ENCODE results near the gene TGFBRAP1. TPM values are rescaled to one million over a fixed set of nuclear protein-coding genes. Genes with fewer than 3 reads are reported as not detected.

TGFBRAP1 gene
- total and polyA plus RNA-seq, 9 of the 15 experiments (the other 6 are each of a cell fraction or from before 2014, with no cell fraction given): 3.7 to 18.0 (median 11.0) TPM

DNA sequence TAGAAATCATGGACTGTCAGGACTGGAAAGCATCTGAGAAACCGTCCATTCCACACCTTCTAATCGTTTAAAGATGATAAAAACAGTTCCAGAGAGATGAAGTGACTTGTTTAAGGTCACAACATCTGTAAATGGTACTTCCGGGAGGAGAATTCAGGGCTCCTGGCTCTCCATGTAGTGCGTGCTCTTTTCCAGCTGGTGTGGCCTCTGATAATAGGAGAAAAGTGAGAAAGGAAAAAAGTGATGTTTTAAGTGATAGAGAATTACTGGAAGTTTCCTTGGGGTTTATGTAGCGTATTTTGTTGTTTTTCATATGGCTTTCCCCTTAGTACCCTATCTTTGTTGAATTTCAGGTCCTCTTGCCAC, 8.5 kb upstream of the TGFBRAP1 start:
- peak overlapping the region; percentile 74 for H2AFZ ChIP-seq (ENCODE audit: low read depth, low read length)
- intact Hi-C loops (cut with micrococcal nuclease) (no loop called here), in situ Hi-C loops (cut with MboI) (no loop called here)
- H3K9ac ChIP-seq (ENCODE audit: insufficient read depth in 1 of 2, low read depth in 2 of 2, low read length in 2 of 2): peak overlapping the region; percentile 98 to 99
- H3K4me1 ChIP-seq (replicated peaks in 1 of 2; ENCODE audit: control insufficient read depth in 2 of 2, insufficient read depth in 2 of 2, low read length in 2 of 2): peaks cover 3 to 24% of the 10 kb centered on the region in 2 experiments; a peak in 3 of 5 replicates
- H3K4me3 ChIP-seq: peak overlapping the region; percentile 60
- ATAC-seq (peak; percentile 56), DNase-seq (ENCODE audit: extremely low read depth in 1 of 4, low spot score in 3 of 4) (peak in 1 of 4 experiments; percentile 31), FAIRE-seq (no peak)
- H3K79me2 ChIP-seq (ENCODE audit: control insufficient read depth, insufficient read depth, low read length): peaks cover 59% of the 10 kb centered on the region
- no peaks in the 10 kb centered on the region for H3K9me3 ChIP-seq (replicated peaks; ENCODE audit: control insufficient read depth, insufficient read depth, low read depth, low read length)
- TF ChIP-seq SAP30 (IDR thresholded peaks at IDR 0.05; ENCODE audit: borderline replicate concordance, insufficient read depth, low read depth, low read length, poor library complexity, severe bottlenecking) (peak; percentile 23), SIN3A (IDR thresholded peaks at IDR 0.05; ENCODE audit: borderline replicate concordance in 2 of 2, control insufficient read depth in 1 of 2, low read depth in 2 of 2, low read length in 2 of 2) (peak in 1 of 2 experiments; percentile 45; a peak in 1 of 4 replicates), ZNF431 (CRISPR knock-in tag; IDR thresholded peaks at IDR 0.05) (peak; percentile 53; the same call in 1 of the 2 replicates), ETV1 (tag; conservative IDR thresholded peaks at IDR 0.05; ENCODE audit: low read depth) (peak; percentile 44; the same call in 1 of the 2 replicates), ZNF224 (CRISPR knock-in tag; IDR thresholded peaks at IDR 0.05) (0 out of 2 replicates have a peak, but pooled peaks have one; percentile 3), NFE2L1 (tag; IDR thresholded peaks at IDR 0.05; ENCODE audit: borderline replicate concordance, low read depth) (no peak), EZH2 (IDR thresholded peaks at IDR 0.05; ENCODE audit: borderline replicate concordance, low read depth, low read length) (no peak), TAF15 (IDR thresholded peaks at IDR 0.05; ENCODE audit: low read depth, low read length) (no peak)
- H3K9me1 ChIP-seq (ENCODE audit: control insufficient read depth, insufficient read depth, low read length): no peaks in the 10 kb centered on the region
- peaks cover 47% of the 10 kb centered on the region for H3K36me3 ChIP-seq (ENCODE audit: control insufficient read depth, insufficient read depth, low read length)
- peak overlapping the region; percentile 58 for H3K27ac ChIP-seq (ENCODE audit: extremely low read depth, low read depth, low read length)
- ChIA-PET CTCF (ENCODE audit: low intra/inter-chr PET ratio) (no interaction called here), POLR2A (interaction anchor here (0.8 to 2.0 kb wide), 5 partner anchors 9 to 32 kb away, joined by 4 to 7 read pairs (median 5); partner anchors contain the start of gene TGFBRAP1)
- peak overlapping the region; percentile 84 for H3K4me2 ChIP-seq (ENCODE audit: insufficient read depth, low read length)
- WGBS (ENCODE audit: insufficient coverage, low coverage, missing lambda C conversion rate): under 1% methylated on average over 5 of the region's 5 CpGs
- no peaks in the 10 kb centered on the region for H3K27me3 ChIP-seq (ENCODE audit: control insufficient read depth in 2 of 2, insufficient read depth in 2 of 2, low read length in 2 of 2)
- H4K20me1 ChIP-seq (replicated peaks; ENCODE audit: control insufficient read depth, insufficient read depth, low read length): no peaks in the 10 kb centered on the region
- BruUV-seq (replicated peaks): TSS peak; percentile 53
